SK-N-SH (cell line): Measurements from ENCODE around the gene SPDYA. TPM values are rescaled to one million over a fixed set of nuclear protein-coding genes. Genes with fewer than 3 reads are reported as not detected.

Source experiments
- CTCF ChIA-PET: fragments of 300-600, 350-600 bp; formaldehyde crosslinking; extraction: SDS; loops from one replicate; lab custom pipeline; 2021; lab: Yijun Ruan, JAX
- POLR2A ChIA-PET: fragments of 350-600 bp; sonication (Branson Sonifier 250); formaldehyde crosslinking; extraction: SDS; loops from one replicate; lab custom pipeline; 2020; ENCODE audit warnings: antibody characterized with exemption, inconsistent platforms; lab: Yijun Ruan, JAX
- DNase-seq: peaks from one replicate; pipeline ENCODE4 v3.0.0; 2012
- H2AFZ ChIP-seq: fragments of 200-600 bp; sonication (generic); 2 replicates; pipeline ENCODE4 v1.8.1; 2016; ENCODE audit warnings: antibody characterized with exemption, mild to moderate bottlenecking, low read depth
- H3F3A ChIP-seq: fragments of 200-600 bp; sonication (generic); replicated peaks from 2 replicates; pipeline ENCODE3; 2016; ENCODE audit warnings: antibody characterized with exemption, mild to moderate bottlenecking; ENCODE audit not compliant: insufficient read depth
- H3K27ac ChIP-seq, 2 experiments: fragments of 200-500 bp in 1 of 2; fragments of 200-600 bp in 1 of 2; sonication (Bioruptor generic) in 1 of 2; sonication (generic), shearing (Covaris generic) in 1 of 2; 2 replicates each; pipeline versions ENCODE4 v1.5.1 to v1.6.1; 2014 to 2016; ENCODE audit warnings: low read depth in 2 of 2, inconsistent platforms in 1 of 2, low read length in 1 of 2, mild to moderate bottlenecking in 1 of 2, mixed read lengths in 1 of 2
- H3K27me3 ChIP-seq: fragments of 200-600 bp; sonication (generic), shearing (Covaris generic); 2 replicates; pipeline ENCODE4 v1.6.1; 2016; ENCODE audit warnings: mixed run types; ENCODE audit not compliant: insufficient read depth
- H3K36me3 ChIP-seq, 2 experiments: fragments of 200-500 bp in 1 of 2; fragments of 200-600 bp in 1 of 2; sonication (Bioruptor generic) in 1 of 2; sonication (generic) in 1 of 2; replicated peaks in 1 of 2; 2 replicates each; pipeline versions ENCODE3 to v1.5.1; 2014 to 2016; ENCODE audit warnings: low read length in 1 of 2, mild to moderate bottlenecking in 1 of 2; ENCODE audit not compliant: insufficient read depth in 2 of 2, control insufficient read depth in 1 of 2
- H3K4me1 ChIP-seq, 2 experiments: fragments of 200-500 bp in 1 of 2; fragments of 200-600 bp in 1 of 2; sonication (Bioruptor generic) in 1 of 2; sonication (generic), shearing (Covaris generic) in 1 of 2; 2 replicates each; pipeline versions ENCODE4 v1.5.1 to v1.6.1; 2014 to 2016; ENCODE audit warnings: low read depth in 1 of 2, low read length in 1 of 2, mixed run types in 1 of 2; ENCODE audit not compliant: insufficient read depth in 2 of 2, control insufficient read depth in 1 of 2
- H3K4me2 ChIP-seq: fragments of 200-600 bp; sonication (generic), shearing (Covaris generic); 2 replicates; pipeline ENCODE4 v1.6.1; 2017; ENCODE audit warnings: mixed run types
- H3K4me3 ChIP-seq, 2 experiments: fragments of 200-500 bp in 1 of 2; fragments of 200-600 bp in 1 of 2; sonication (Bioruptor generic) in 1 of 2; sonication (generic), shearing (Covaris generic) in 1 of 2; 2 replicates each; pipeline versions ENCODE4 v1.5.1 to v1.8.1; 2014 to 2016; ENCODE audit warnings: low read depth in 2 of 2, inconsistent platforms in 1 of 2, low read length in 1 of 2, mild to moderate bottlenecking in 1 of 2, mixed read lengths in 1 of 2, moderate library complexity in 1 of 2
- H3K79me2 ChIP-seq: fragments of 200-600 bp; sonication (generic); 2 replicates; pipeline ENCODE4 v1.8.1; 2017; ENCODE audit warnings: mild to moderate bottlenecking; ENCODE audit not compliant: insufficient read depth
- H3K9ac ChIP-seq: fragments of 200-600 bp; sonication (generic); 2 replicates; pipeline ENCODE4 v1.6.1; 2017; ENCODE audit warnings: mixed run types
- H3K9me2 ChIP-seq: fragments of 200-600 bp; sonication (generic); 2 replicates; pipeline ENCODE4 v1.6.1; 2017; ENCODE audit warnings: mixed run types
- H3K9me3 ChIP-seq: fragments of 200-600 bp; sonication (generic); 2 replicates; pipeline ENCODE4 v1.6.1; 2017; ENCODE audit warnings: mixed run types, mild to moderate bottlenecking, moderate library complexity
- H4K20me1 ChIP-seq: fragments of 200-600 bp; sonication (generic); 2 replicates; pipeline ENCODE4 v1.6.1; 2017; ENCODE audit warnings: mild to moderate bottlenecking, mixed run types; ENCODE audit not compliant: insufficient read depth
- CTCF ChIP-seq: fragments of 200-600 bp; sonication (generic); IDR thresholded peaks from 2 replicates; pipeline ENCODE4 v1.6.1; 2017; ENCODE audit warnings: antibody characterized with exemption, mild to moderate bottlenecking, moderate library complexity
- ELF1 ChIP-seq: IDR thresholded peaks from 2 replicates; pipeline ENCODE4 v1.4.0; 2012
- EP300 ChIP-seq, 2 experiments: IDR thresholded peaks; 2 replicates each; pipeline versions ENCODE4 v1.4.0 to v1.6.1; 2012; ENCODE audit warnings: borderline replicate concordance in 1 of 2, low read depth in 1 of 2, low read length in 1 of 2
- EZH2phosphoT487 ChIP-seq: fragments of 200-600 bp; sonication (generic); IDR thresholded peaks from 2 replicates; pipeline ENCODE4 v1.6.1; 2017; ENCODE audit warnings: low read depth, mixed run types, mild to moderate bottlenecking, antibody characterized with exemption, moderate library complexity, borderline replicate concordance
- FOSL2 ChIP-seq: IDR thresholded peaks from 2 replicates; pipeline ENCODE4 v1.4.0; 2012; ENCODE audit warnings: low read depth, mild to moderate bottlenecking, moderate library complexity, borderline replicate concordance
- JUND ChIP-seq: IDR thresholded peaks from 2 replicates; pipeline ENCODE4 v1.4.0; 2012
- MAX ChIP-seq: IDR thresholded peaks from 2 replicates; pipeline ENCODE4 v1.4.0; 2012; ENCODE audit warnings: low read depth
- MEF2A ChIP-seq: IDR thresholded peaks from 2 replicates; pipeline ENCODE4 v1.4.0; 2012; ENCODE audit warnings: low read depth, borderline replicate concordance
- MXI1 ChIP-seq: IDR thresholded peaks from 2 replicates; pipeline ENCODE4 v1.6.1; 2012; ENCODE audit warnings: mild to moderate bottlenecking, low read depth, low read length, improper control_type of control experiment
- PBX3 ChIP-seq: IDR thresholded peaks from 2 replicates; pipeline ENCODE4; 2012
- RCOR1 ChIP-seq: fragments of 150-350 bp; IDR thresholded peaks from 2 replicates; pipeline ENCODE4 v1.6.1; 2017; ENCODE audit warnings: antibody characterized with exemption, low read length
- REST ChIP-seq: IDR thresholded peaks from 2 replicates; pipeline ENCODE4 v1.6.1; 2012; ENCODE audit warnings: mild to moderate bottlenecking, low read depth, low read length, moderate library complexity
- RFX5 ChIP-seq: IDR thresholded peaks from 2 replicates; pipeline ENCODE4 v1.6.1; 2012; ENCODE audit warnings: mild to moderate bottlenecking, improper control_type of control experiment, low read length
- TCF12 ChIP-seq: IDR thresholded peaks from 2 replicates; pipeline ENCODE4 v1.4.0; 2012
- YY1 ChIP-seq: IDR thresholded peaks from 2 replicates; pipeline ENCODE4 v1.4.0; 2012; ENCODE audit warnings: low read depth, mild to moderate bottlenecking
- ZBTB33 ChIP-seq: IDR thresholded peaks from 2 replicates; pipeline ENCODE4 v1.4.0; 2012; ENCODE audit warnings: low read depth, borderline replicate concordance
- WGBS: methylation state at CpG from one replicate; pipeline ENCODE4 v1.1.6; 2017; ENCODE audit warnings: low lambda C conversion rate; 5-methylcytosine and 5-hydroxymethylcytosine counted together
- polyA plus RNA-seq, 3 experiments: library from polyadenylated mRNA; depleted of rRNA; stranded (reverse); fragments of >200 nt; gene quantifications; 2 replicates each; pipeline ENCODE4 v1.2.3, GENCODE V29; 2012

SPDYA gene
- polyA plus RNA-seq, 1 of the 3 experiments (the other 2 are of a cell fraction), result not detected

GRCh38 chr2:28768952-28769351 is 41.7 kb upstream of the SPDYA start:
- H3K9ac ChIP-seq, result no peak overlapping the region
- peaks cover 0 to 15% of the 10 kb centered on the region in 2 experiments for H3K36me3 ChIP-seq
- WGBS, result 98% methylated on average over 5 of the region's 5 CpGs
- H4K20me1 ChIP-seq, result peaks cover 98% of the 10 kb centered on the region
- ChIA-PET POLR2A (no interaction called here), CTCF (interaction anchor here (1.1 to 1.6 kb wide), 2 partner anchors 11 to 1086 kb away, joined by 3 read pairs; no protein-coding TSS in a partner anchor)
- DNase-seq, result no peak
- H3K27ac ChIP-seq, result no peak overlapping the region
- peaks cover 100% of the 10 kb centered on the region for H3K79me2 ChIP-seq
- peaks cover 18% of the 10 kb centered on the region for H3F3A ChIP-seq
- no peak overlapping the region for H3K4me3 ChIP-seq
- TF ChIP-seq EZH2phosphoT487, result no peak
- TF ChIP-seq PBX3, result no peak
- no peak for TF ChIP-seq ZBTB33
- TF ChIP-seq EP300 (IDR thresholded peaks at IDR 0.05; ENCODE audit: borderline replicate concordance in 1 of 2, low read depth in 1 of 2, low read length in 1 of 2), result no peak
- TF ChIP-seq ELF1, result no peak
- no peak for TF ChIP-seq MXI1
- no peak for TF ChIP-seq CTCF
- TF ChIP-seq TCF12, result no peak
- no peak for TF ChIP-seq YY1
- TF ChIP-seq FOSL2, result no peak
- TF ChIP-seq MAX, result no peak
- no peak for TF ChIP-seq RCOR1
- TF ChIP-seq MEF2A, result no peak
- H3K4me2 ChIP-seq, result no peak overlapping the region
- H3K27me3 ChIP-seq, result no peaks in the 10 kb centered on the region
- H3K9me2 ChIP-seq, result no peaks in the 10 kb centered on the region
- H2AFZ ChIP-seq, result no peak overlapping the region
- no peaks in the 10 kb centered on the region for H3K9me3 ChIP-seq
- H3K4me1 ChIP-seq, result peaks cover 0 to 21% of the 10 kb centered on the region in 2 experiments; a peak in 2 of 4 replicates

- H3K9me2 ChIP-seq, result no peaks in the 10 kb centered on the region
- no peaks in the 10 kb centered on the region for H3K4me1 ChIP-seq
- no peaks in the 10 kb centered on the region for H3F3A ChIP-seq
- peaks cover 96% of the 10 kb centered on the region for H4K20me1 ChIP-seq
- ChIA-PET CTCF (interaction anchor here (2.6 kb wide), 1 partner anchor 205 kb away, joined by 7 read pairs; no protein-coding TSS in a partner anchor), POLR2A (no interaction called here)
- peaks cover 100% of the 10 kb centered on the region for H3K79me2 ChIP-seq
- no peak overlapping the region for H3K27ac ChIP-seq
- no peak overlapping the region for H3K4me2 ChIP-seq
- no peak overlapping the region for H3K9ac ChIP-seq
- no peaks in the 10 kb centered on the region for H3K27me3 ChIP-seq
- no peak for TF ChIP-seq JUND
- TF ChIP-seq RFX5, result no peak
- no peak for TF ChIP-seq REST
- TF ChIP-seq CTCF, result no peak
- H2AFZ ChIP-seq, result no peak overlapping the region
- no peaks in the 10 kb centered on the region for H3K9me3 ChIP-seq
- peaks cover 9 to 25% of the 10 kb centered on the region in 2 experiments for H3K36me3 ChIP-seq
- WGBS, result 98% methylated on average over 2 of the region's 2 CpGs
- no peak overlapping the region for H3K4me3 ChIP-seq
- no peak for DNase-seq
Observed at GRCh38 chr2:28772351-28772750, 38.3 kb upstream of the SPDYA start.
